Body of pancreas (tissue), 4 donors: ENCODE results near the gene GNAI2. TPM values are rescaled to one million over a fixed set of nuclear protein-coding genes. Genes with fewer than 3 reads are reported as not detected.
A peak's percentile ranks its signal among the peaks of the same experiment; 100 is the strongest.

Experiments used
- ATAC-seq: fragments of 150-250 bp; one replicate; pipeline ENCODE4 v1.9.1; 2016
- DNase-seq, 4 donors: peaks; one replicate each; pipeline ENCODE4 v3.0.0-alpha.2; 2019
- H3K27ac ChIP-seq, 4 donors: fragments of 200-600 bp; sonication (generic); 1 replicate in 3 of 4; 2 replicates in 1 of 4; pipeline versions ENCODE4 v1.5.1 to v1.6.1; 2016 to 2019; ENCODE audit warnings: mild to moderate bottlenecking in 1 of 4, mixed read lengths in 1 of 4, moderate library complexity in 1 of 4
- H3K27me3 ChIP-seq, 2 donors: fragments of 200-600 bp; sonication (generic); one replicate each; pipeline ENCODE4 v1.6.0; 2016; ENCODE audit warnings: mild to moderate bottlenecking in 1 of 2
- H3K36me3 ChIP-seq, 2 donors: fragments of 200-600 bp; sonication (generic); replicated peaks in 1 of 2; 2 replicates each; pipeline ENCODE4 v1.5.1; 2016; ENCODE audit warnings: low read depth in 2 of 2; ENCODE audit not compliant: insufficient read depth in 1 of 2
- H3K4me1 ChIP-seq: fragments of 200-600 bp; sonication (generic); one replicate; pipeline ENCODE4 v1.6.0; 2016
- H3K4me3 ChIP-seq, 2 donors: fragments of 200-600 bp; sonication (generic); 1 replicate in 1 of 2; 2 replicates in 1 of 2; pipeline ENCODE4 v1.5.1; 2016 to 2019
- H3K9me3 ChIP-seq, 3 donors: fragments of 200-600 bp; sonication (generic); 1 replicate in 2 of 3; 2 replicates in 1 of 3; pipeline ENCODE4 v1.5.1; 2016
- POLR2A ChIP-seq, 3 donors: fragments of 450-650 bp; IDR thresholded peaks; one replicate each; pipeline ENCODE4 v1.6.1; 2016; ENCODE audit warnings: antibody characterized with exemption in 3 of 3, mild to moderate bottlenecking in 2 of 3
- WGBS, 2 donors: methylation state at CpG; one replicate each; pipeline ENCODE4 v1.1.5; 2017; 5-methylcytosine and 5-hydroxymethylcytosine counted together
- intact Hi-C: fragments of 100-400 bp; cut with DNase I; formaldehyde crosslinking; loops from one replicate; pipeline ENCODE4 v1.15.1; 2023
- total RNA-seq, 2 donors: library from RNA; depleted of rRNA; stranded (reverse); fragments of >200 nt; gene quantifications; one replicate each; pipeline ENCODE4 v1.1.0, GENCODE V29; 2016
- TF ChIP-seq, protein P1 (sequence below), 7 experiments: fragments of 450-650 bp in 4 of 7; fragments of 200-600 bp in 3 of 7; sonication (generic) in 3 of 7; IDR thresholded peaks; one replicate each; pipeline ENCODE4 v1.5.1; 2016 to 2019; ENCODE audit warnings: antibody characterized with exemption in 7 of 7

GNAI2 gene
- total RNA-seq, 2 donors from 2014 or later = 46.2 to 53.7 TPM

- no peak overlapping the region for H3K4me3 ChIP-seq
- TF ChIP-seq, protein P1, sequence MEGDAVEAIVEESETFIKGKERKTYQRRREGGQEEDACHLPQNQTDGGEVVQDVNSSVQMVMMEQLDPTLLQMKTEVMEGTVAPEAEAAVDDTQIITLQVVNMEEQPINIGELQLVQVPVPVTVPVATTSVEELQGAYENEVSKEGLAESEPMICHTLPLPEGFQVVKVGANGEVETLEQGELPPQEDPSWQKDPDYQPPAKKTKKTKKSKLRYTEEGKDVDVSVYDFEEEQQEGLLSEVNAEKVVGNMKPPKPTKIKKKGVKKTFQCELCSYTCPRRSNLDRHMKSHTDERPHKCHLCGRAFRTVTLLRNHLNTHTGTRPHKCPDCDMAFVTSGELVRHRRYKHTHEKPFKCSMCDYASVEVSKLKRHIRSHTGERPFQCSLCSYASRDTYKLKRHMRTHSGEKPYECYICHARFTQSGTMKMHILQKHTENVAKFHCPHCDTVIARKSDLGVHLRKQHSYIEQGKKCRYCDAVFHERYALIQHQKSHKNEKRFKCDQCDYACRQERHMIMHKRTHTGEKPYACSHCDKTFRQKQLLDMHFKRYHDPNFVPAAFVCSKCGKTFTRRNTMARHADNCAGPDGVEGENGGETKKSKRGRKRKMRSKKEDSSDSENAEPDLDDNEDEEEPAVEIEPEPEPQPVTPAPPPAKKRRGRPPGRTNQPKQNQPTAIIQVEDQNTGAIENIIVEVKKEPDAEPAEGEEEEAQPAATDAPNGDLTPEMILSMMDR (IDR thresholded peaks at IDR 0.05) = no peak
- TF ChIP-seq POLR2A (IDR thresholded peaks at IDR 0.05) = no peak
These were observed 23.0 kb downstream of the GNAI2 start for GRCh38 chr3:50258979-50259378.

GRCh38 chr3:50259432-50260026 is 23.5 kb downstream of the GNAI2 start:
- intact Hi-C loops = no loop called here
- no peak for DNase-seq
- no peak overlapping the region for H3K4me3 ChIP-seq
- peak overlapping the region; percentile 91 to 94 (median 93) for H3K27ac ChIP-seq
- no peak for TF ChIP-seq POLR2A (IDR thresholded peaks at IDR 0.05)
- TF ChIP-seq, protein P1 (IDR thresholded peaks at IDR 0.05) = no peak
- no peaks in the 10 kb centered on the region for H3K27me3 ChIP-seq
- ATAC-seq = peak; percentile 2
- H3K36me3 ChIP-seq = peaks cover 4 to 14% of the 10 kb centered on the region in 2 donors
- no peaks in the 10 kb centered on the region for H3K9me3 ChIP-seq
- H3K4me1 ChIP-seq = peaks cover 31% of the 10 kb centered on the region
- WGBS, 2 donors = 41 to 52% methylated on average over 3 to 17 of the region's 18 CpGs

More at GRCh38 chr3:50258979-50259378, 23.0 kb downstream of the GNAI2 start:
- 83 to 86% methylated on average over 16 of the region's 16 CpGs for WGBS, 2 donors
- Histone ChIP-seq H3K9me3 (no peaks in the 10 kb centered on the region), H3K27me3 (no peaks in the 10 kb centered on the region), H3K36me3 (peaks cover 4 to 14% of the 10 kb centered on the region in 2 donors), H3K27ac (peak overlapping the region in 3 of 4 donors; percentile 93 to 94 (median 93)), H3K4me1 (peaks cover 26% of the 10 kb centered on the region)
- intact Hi-C loops = no loop called here
- ATAC-seq (no peak), DNase-seq (no peak)

- Histone ChIP-seq H3K27ac (peak overlapping the region; percentile 91 to 94 (median 93)), H3K4me3 (peak overlapping the region in 1 of 2 donors; percentile 10), H3K36me3 (peaks cover 4 to 14% of the 10 kb centered on the region in 2 donors), H3K4me1 (peaks cover 39% of the 10 kb centered on the region), H3K27me3 (no peaks in the 10 kb centered on the region), H3K9me3 (no peaks in the 10 kb centered on the region)
- ATAC-seq (peak; percentile 82), DNase-seq (peak; percentile 95 to 97 (median 96))
- intact Hi-C loops = no loop called here
- WGBS, 2 donors = 1% methylated on average over 14 to 62 of the region's 70 CpGs
- peak; percentile 69 to 81 (median 70) for TF ChIP-seq POLR2A (IDR thresholded peaks at IDR 0.05)
- TF ChIP-seq, protein P1 (IDR thresholded peaks at IDR 0.05) = peak; percentile 93 to 100 (median 100)
These were observed 24.3 kb downstream of the GNAI2 start for GRCh38 chr3:50260027-50260941.

- no peak for ATAC-seq
- intact Hi-C loops = no loop called here
- TF ChIP-seq POLR2A (IDR thresholded peaks at IDR 0.05) = no peak
- TF ChIP-seq, protein P1 (IDR thresholded peaks at IDR 0.05) = no peak
- DNase-seq = no peak
- H3K36me3 ChIP-seq = peaks cover 4 to 14% of the 10 kb centered on the region in 2 donors
- no peaks in the 10 kb centered on the region for H3K9me3 ChIP-seq
- peak overlapping the region; percentile 91 to 94 (median 93) for H3K27ac ChIP-seq
- no peaks in the 10 kb centered on the region for H3K27me3 ChIP-seq
- peaks cover 46% of the 10 kb centered on the region for H3K4me1 ChIP-seq
- WGBS, 2 donors = 71 to 77% methylated on average over 3 to 5 of the region's 5 CpGs
- no peak overlapping the region for H3K4me3 ChIP-seq
These were observed 25.0 kb downstream of the GNAI2 start for GRCh38 chr3:50260942-50261441.
